LNCAP (cell line): ENCODE measurements around the gene CABP4.

Source experiments
- TF ChIP-seq, protein P1 (sequence below): fragments of 450-650 bp; IDR thresholded peaks from 2 replicates; pipeline ENCODE4 v1.5.1; 2017; ENCODE audit warnings: mild to moderate bottlenecking

CABP4 gene

GRCh38 chr11:67483831-67484665 lies 28.9 kb downstream of the CABP4 start:
- TF ChIP-seq, protein P1, sequence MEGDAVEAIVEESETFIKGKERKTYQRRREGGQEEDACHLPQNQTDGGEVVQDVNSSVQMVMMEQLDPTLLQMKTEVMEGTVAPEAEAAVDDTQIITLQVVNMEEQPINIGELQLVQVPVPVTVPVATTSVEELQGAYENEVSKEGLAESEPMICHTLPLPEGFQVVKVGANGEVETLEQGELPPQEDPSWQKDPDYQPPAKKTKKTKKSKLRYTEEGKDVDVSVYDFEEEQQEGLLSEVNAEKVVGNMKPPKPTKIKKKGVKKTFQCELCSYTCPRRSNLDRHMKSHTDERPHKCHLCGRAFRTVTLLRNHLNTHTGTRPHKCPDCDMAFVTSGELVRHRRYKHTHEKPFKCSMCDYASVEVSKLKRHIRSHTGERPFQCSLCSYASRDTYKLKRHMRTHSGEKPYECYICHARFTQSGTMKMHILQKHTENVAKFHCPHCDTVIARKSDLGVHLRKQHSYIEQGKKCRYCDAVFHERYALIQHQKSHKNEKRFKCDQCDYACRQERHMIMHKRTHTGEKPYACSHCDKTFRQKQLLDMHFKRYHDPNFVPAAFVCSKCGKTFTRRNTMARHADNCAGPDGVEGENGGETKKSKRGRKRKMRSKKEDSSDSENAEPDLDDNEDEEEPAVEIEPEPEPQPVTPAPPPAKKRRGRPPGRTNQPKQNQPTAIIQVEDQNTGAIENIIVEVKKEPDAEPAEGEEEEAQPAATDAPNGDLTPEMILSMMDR: no peak

DNA sequence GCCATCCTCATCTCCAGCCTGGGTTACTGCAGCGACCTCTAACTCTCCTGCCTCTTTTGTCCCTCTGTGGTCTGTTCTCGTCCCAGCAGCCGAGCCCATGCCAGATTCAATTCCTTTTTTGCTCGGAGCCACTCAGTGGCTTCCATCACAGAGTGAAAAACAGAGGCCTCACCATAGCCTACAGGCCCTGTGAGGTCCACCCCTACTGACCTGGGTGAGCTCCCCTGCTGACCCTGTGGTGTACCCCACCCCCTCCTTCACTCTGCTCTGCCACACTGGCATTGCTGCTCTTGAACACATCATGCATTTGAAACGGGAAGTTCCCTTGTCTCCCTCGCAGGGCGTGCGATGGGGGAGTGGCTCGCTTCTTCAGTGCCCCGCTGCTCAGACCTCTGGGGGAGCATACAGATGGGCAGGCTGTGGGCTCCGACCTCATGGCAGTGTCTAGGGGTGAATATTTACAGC lies 29.7 kb downstream of the CABP4 start:
- TF ChIP-seq, protein P1: no peak

DNA sequence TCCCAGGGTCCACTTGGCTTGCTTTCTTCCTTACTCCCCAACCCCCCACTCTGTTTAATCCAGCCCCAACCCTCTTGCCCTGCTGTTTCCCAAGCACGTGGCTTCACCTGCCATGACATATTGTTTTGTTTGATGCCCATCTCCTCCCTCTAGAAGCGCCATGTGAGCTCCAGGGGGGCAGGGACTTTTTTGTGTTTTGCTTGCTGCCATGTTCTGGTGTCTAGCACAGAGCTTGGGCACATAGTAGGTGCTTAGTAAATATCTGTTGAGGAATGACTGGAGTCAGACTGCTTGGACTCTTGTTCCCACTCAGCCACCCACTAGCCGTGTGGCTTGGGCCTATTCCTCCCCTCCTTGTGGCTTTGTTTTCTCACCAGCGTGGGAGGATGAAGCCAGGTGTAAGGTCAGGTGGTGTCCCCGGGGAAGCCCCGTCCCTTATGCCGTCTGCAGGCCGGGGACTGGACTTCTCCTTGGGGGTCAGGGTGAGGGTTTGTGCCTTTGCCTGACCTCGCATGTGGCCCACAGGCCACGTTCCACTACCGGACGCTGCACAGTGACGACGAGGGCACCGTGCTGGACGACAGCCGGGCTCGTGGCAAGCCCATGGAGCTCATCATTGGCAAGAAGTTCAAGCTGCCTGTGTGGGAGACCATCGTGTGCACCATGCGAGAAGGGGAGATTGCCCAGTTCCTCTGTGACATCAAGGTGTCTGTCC lies 31.5 kb downstream of the CABP4 start:
- TF ChIP-seq, protein P1: no peak

DNA sequence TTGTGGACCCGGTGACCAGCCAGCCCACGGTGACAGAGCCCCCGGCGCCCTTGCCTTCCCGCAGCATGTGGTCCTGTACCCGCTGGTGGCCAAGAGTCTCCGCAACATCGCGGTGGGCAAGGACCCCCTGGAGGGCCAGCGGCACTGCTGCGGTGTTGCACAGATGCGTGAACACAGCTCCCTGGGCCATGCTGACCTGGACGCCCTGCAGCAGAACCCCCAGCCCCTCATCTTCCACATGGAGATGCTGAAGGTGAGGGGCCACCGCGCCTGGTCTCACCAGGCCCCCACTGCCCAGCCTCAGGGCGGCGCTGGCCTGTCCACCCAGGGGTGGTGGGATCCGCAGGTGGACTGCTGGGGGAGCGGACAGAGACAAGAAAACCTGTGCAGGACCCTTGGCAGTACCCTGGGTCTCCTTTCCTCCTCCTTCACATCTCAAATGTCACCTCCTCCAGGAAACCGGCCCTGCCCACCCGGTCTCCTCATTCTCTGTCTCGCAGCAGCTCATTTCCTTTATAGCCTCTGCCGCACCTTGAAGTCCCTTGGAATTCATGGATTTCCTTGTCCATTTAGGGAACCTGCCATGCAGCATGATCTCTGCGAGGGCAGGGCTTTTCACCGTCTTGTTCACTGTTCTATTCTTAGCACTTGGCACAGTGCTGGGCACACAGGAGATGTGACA lies 34.2 kb downstream of the CABP4 start:
- TF ChIP-seq, protein P1: no peak

DNA sequence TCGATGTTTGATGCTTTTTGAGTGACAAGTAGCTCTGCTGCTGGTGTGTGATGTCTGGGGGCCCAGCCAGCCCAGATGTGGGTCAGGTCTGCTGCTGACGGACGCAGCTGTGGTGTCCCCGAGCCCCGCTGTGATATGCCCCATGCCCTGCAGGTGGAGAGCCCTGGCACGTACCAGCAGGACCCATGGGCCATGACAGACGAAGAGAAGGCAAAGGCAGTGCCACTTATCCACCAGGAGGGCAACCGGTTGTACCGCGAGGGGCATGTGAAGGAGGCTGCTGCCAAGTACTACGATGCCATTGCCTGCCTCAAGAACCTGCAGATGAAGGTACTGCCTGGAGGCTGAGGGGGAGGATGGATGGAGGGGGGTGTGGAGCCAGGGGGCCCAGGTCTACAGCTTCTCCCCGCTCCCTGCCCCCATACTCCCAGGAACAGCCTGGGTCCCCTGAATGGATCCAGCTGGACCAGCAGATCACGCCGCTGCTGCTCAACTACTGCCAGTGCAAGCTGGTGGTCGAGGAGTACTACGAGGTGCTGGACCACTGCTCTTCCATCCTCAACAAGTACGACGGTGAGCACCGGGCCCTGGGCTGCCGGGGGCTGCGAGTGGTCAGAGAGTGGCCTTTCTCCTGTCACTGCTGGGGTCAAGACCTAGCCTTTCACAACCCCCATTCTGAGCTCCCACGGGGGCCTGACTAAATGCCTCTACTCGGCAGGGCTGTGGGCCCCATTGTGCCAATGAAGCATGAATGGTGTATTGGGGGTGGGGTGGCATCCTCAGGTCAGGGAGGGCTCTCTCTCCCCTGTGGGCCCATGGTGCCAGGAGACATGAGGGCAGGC lies 35.0 kb downstream of the CABP4 start:
- TF ChIP-seq, protein P1: no peak

GRCh38 chr11:67490727-67491065 lies 35.5 kb downstream of the CABP4 start:
- TF ChIP-seq, protein P1: no peak
